GM21576 (cell line): Measurements from ENCODE around the gene PCSK5.
"Not testable (repeated sequence)": the region's sequence is repeated elsewhere in the genome, so short reads cannot be mapped to it uniquely, and the experiment has no call there.

Experiments
- ATAC-seq: cut with Tn5 transposase; IDR thresholded peaks from one replicate; pipeline ENCODE4 v1.9.1; 2021; ENCODE audit warnings: mild to moderate bottlenecking, moderate library complexity; ENCODE audit not compliant: unreplicated experiment

The PCSK5 gene

DNA sequence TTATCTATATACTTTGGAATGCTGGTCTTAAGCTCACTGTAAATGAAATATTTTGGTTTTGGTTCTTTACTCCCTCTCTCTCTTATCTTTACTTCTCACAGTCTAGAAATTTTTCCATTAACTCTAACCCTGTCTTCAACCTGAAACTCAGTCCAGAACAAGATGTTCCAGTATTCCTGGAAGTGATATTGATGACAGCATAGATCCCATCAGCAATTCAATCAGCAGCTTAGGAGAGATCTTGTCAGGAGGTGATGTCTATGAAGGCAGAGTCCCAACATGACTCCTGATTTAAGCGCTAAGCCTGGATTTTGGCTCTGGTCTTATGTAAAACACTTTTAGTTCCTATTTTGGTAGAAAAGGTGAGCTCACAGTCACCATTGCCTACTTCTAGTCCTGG is 451.1 kb downstream of the PCSK5 start:
- no peak for ATAC-seq

GRCh38 chr9:76342201-76342600 is 451.7 kb downstream of the PCSK5 start:
- ATAC-seq: no peak

DNA sequence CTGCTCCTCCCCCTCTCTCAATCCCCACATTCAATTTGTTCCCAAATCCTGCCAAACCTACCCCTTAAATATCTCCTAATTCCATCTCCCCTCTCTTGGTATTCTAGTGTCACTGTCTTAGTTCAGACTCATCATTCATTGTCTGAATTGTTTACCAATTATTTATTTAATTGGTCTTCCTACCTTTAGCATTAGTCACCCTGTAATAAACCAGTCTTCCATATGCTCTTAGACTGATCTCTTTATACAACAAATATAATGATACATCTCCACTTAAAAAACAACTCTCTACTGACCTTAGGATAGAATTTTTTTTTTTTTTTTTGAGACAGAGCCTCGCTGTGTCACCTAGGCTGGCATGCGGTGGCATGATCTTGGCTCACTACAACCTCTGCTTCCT is 452.4 kb downstream of the PCSK5 start:
- no peak for ATAC-seq

- ATAC-seq: no peak
Measured at GRCh38 chr9:76349865-76350264, 459.4 kb downstream of the PCSK5 start.

DNA sequence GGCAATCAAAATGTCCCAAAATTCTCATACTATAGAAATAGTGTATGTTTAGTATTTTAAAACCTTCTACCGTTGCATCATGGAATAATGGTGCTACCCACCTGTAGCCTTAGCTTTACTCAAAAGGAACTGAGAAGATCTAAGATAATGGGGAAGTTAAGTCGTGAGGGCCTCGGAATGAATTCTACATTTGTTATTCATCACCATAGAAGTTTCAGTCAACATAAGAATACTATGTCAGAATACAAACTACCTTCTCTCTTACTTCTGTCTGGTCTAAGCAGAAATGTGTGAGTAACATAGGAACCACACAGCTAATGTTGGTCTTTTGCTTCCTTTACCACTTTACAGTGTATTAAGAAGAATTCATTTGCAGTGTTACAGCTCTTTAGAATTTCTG is 460.5 kb downstream of the PCSK5 start:
- no peak for ATAC-seq

GRCh38 chr9:76352026-76352620 is 461.6 kb downstream of the PCSK5 start:
- no peak for ATAC-seq

DNA sequence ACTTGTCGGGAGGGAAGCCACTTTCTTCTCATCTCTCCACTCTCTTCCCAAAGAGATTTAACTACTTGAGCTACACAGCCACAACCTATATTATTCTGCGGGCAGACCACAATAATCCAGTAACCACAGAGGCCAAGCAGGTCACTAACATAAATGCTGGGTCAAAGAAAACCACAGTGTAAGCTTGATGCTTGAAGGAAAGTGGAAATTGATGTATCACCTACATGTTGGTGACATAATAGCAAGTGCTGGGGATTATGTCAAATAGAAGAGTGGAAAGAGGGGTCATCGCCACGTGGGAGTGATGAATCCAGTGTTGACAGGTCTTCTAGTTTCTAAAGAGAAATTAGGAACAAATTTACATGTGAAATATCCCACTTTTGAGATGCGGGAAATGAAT is 462.8 kb downstream of the PCSK5 start:
- ATAC-seq: no peak

DNA sequence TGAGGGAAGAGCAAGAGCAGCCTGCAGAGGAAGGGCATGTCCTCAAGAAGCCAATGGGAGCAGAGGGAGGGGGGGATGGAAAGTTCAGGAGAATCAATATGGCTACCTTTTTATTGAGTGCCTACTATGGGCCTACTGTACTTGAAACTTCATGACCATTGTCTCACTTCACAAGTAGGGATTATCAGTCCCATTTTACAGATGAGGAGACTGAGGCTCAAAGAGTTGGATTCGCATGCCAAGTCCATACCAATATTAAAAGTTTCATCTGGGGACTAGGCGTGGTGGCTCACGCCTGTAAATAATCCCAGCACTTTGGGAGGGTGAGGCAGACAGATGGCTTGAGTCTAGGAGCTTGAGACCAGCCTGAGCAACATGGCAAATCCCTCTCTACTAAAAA is 463.7 kb downstream of the PCSK5 start:
- no peak for ATAC-seq

DNA sequence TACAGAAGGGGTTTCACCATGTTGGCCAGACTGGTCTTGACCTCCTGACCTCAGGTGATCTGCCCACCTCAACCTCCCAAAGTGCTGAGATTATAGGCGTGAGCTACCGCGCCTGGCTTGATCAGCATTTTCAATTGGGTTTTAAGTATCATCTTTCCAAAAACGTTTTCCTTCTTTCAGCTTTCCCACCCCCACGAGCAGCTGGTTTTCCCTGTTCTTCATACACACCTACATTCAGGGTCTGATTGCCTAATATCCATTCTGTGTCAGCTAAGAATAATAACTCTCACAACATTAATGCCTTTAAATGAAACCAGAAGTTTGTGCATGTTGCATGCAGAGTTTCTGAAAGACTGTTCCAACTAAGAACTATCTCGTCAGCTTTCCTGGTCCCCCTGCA is 465.4 kb downstream of the PCSK5 start:
- ATAC-seq: no peak

DNA sequence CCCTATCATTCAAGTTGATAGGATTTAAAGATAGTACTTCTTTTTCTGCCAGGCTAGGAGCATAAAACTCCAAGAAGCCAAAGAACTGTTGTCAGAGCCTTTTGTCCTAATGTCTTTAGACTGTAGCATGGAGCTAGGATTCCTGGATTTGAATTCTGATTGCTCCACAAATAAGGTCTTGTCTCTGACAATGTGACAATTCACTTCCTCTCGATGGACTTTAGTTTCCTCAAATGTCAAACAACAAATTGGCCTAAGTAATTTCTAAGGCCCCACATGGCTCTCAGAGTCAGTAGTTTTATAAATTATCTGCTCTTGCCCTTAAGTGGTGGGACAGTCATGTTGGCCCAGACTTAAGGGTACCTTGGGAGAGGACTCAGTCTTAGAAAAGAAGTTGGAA is 467.1 kb downstream of the PCSK5 start:
- ATAC-seq: no peak

- no peak for ATAC-seq
Measured at GRCh38 chr9:76358628-76359280, 468.3 kb downstream of the PCSK5 start.

- ATAC-seq: no peak
Measured at GRCh38 chr9:76359365-76359764, 468.9 kb downstream of the PCSK5 start.

DNA sequence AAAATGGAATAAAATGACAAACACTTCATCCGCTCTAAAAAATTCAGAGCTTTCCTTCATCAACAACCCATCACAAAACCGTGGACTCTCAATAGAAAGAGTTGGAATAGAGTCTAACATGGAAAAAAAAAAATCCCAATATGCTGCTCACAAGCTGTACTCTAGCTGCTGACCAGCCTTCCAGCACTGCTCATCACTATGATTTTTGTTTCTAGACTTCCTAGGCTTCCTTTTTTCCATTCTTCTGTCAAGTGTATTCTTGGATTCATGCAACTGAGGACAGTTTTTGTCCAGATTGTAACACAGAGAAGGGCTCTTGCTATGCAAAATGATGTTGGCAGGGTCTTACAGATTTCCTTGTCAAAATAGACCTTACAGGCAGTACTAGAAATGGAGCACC is 469.3 kb downstream of the PCSK5 start:
- ATAC-seq: no peak

DNA sequence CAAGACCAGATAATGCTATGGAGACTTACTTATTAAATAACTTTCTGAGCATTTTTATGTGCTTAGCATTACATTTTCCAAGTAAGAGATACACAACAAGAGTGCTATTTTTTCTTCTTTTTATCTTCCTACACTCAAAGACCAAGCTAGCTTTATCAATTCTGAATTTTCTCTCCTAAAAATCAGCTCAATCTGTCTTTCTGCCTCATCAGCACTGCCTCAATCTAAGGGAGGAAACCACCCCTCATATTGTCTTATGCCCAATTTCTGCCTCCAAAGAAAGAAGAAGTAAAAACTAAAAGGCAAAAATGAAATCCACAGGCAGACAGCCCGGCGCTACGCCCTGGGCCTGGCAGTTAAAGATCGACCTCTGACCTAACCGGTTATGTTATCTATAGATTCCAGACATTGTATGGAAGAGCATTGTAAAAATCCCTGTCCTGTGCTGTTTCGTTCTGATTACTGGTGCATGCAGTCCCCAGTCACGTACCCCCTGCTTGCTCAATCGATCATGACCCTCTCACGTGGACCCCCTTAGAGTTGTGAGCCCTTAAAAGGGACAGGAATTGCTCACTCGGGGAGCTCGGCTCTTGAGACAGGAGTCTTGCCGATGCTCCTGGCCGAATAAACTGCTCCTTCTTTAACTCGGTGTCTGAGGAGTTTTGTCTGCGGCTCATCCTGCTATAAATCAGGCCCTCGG is 472.0 kb downstream of the PCSK5 start:
- not testable (repeated sequence) for ATAC-seq

DNA sequence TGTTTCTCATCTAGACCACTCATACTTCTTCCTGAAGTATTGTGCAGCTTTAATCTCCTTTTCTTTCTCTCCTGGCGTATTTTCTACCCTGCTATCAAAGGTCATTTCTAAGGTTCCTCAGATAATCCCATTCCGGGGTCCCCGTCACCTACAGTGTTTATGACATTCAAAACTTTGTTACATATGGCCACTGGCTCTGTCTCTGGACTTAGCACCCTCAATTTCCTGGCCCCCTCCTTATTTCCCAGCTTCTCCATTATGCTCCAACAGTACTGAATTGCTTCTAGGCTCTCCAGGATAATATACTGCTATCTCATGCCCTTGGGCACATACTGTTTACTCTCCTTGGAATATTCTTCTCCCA is 472.5 kb downstream of the PCSK5 start:
- ATAC-seq: no peak

DNA sequence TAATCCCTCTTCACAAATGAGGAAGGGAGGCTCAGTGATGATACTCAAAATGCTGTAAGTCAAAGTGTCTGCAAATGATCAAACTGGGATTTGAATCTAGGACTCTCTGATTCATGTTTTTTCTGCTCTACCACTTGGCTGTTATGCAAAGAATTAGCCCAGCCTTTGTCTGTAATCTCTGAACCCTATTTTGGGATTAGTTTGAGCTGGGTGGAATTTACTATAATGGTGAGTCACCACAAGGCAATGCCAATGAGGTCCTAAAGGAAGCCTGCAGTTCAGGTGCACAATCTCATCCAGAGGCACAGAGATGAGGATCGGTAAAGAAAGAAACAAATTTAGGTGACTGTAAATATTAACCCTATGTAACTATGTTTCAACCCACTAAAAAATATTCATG is 474.6 kb downstream of the PCSK5 start:
- ATAC-seq: no peak

DNA sequence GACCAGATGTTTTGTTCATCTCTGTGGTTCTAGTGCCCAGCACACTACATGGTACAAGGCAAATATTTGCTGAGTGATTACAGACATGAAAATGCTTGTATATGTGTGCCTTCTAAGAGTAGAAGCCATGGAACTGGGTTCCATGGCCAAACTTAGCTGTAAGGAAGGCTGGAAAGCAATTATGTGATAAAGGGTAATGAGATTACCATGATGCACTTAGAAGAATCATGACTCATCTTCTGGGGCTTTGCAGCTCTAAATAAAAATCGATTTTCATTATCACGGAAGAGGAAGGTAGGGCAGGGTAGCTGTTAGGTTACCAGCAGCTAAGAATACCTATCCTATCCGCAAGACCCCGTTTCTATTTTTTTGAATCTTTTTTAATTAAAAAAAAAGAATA is 475.8 kb downstream of the PCSK5 start:
- ATAC-seq: no peak

DNA sequence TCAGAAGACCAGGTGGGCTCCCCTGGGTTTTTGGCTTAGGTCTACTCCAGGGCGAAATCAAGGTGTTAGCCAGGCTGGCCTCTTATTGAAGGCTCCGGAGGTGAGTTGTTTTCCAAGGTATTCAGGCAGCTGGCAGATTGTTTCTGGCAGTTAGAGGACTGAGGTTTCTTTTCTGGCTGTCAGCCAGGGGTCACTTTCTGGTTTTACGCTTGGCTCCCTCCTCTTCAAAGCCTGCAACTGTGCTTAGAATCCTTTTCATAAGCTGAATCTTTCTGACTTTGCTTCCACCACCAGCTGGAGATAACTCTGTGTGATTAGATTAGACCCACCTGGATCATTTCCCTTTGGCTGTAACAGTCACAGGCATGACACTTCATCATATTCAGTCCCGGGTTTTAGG is 479.1 kb downstream of the PCSK5 start:
- peak; percentile 53 for ATAC-seq

GRCh38 chr9:76370396-76371023 is 480.0 kb downstream of the PCSK5 start:
- no peak for ATAC-seq

DNA sequence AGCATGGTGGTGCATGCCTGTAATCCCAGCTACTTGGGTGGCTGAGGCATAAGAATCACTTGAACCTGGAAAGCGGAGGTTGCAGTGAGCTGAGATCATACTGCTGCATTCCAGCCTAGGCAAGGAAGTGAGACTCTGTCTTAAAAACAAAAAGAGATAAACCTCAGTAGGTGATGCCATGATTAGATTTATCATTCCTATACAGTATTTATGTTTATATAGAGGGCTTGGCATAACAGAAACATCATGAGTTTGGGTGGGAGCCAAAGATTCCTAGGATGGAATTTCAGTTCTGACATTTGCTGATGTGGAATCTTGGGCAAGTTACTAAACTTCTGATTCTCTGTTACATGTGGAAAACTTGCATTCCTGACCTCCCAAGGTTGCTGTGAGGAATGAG is 481.4 kb downstream of the PCSK5 start:
- ATAC-seq: no peak

DNA sequence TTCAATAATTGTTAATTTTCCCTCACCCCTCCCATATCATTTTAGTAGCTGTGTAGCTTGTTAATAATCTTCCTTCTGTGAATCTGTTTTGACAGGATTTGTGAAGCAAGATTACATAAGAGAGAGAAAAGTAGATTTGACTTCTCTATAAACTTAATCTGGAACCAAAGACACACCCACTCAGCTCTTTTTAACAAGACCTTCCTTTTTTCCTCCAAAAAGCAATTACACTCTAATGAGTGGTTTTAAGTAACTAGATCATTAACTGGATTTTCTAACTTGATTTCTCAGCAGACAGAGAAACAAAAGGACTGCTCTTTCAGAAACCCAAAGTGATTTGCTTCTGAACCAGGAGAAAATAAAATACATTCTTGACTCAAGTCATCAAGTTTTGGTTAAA is 481.9 kb downstream of the PCSK5 start:
- ATAC-seq: no peak

- no peak for ATAC-seq
Measured at GRCh38 chr9:76373173-76373783, 482.8 kb downstream of the PCSK5 start.
